ENCODE results near the gene RPS15. TPM values are rescaled to one million over a fixed set of nuclear protein-coding genes. Genes with fewer than 3 reads are reported as not detected.
A peak's percentile ranks its signal among the peaks of the same experiment; 100 is the strongest.

RPS15 gene
- total and polyA plus RNA-seq, 10 of the 15 experiments (the other 5 are each of a cell fraction or from before 2014, with no cell fraction given) = 559 to 3,158 (median 1,413) TPM

- no TSS peak for BruUV-seq (replicated peaks)
- Histone ChIP-seq H3K79me2 (ENCODE audit: control insufficient read depth, insufficient read depth, low read length) (peaks cover 30% of the 10 kb centered on the region), H3K36me3 (ENCODE audit: control insufficient read depth in 2 of 2, insufficient read depth in 2 of 2, low read length in 1 of 2) (peaks cover 15 to 23% of the 10 kb centered on the region in 2 experiments), H2AFZ (ENCODE audit: control insufficient read depth, low read depth, low read length) (no peak overlapping the region), H3K27ac (ENCODE audit: control insufficient read depth, insufficient read depth) (no peak overlapping the region), H3K9ac (ENCODE audit: control insufficient read depth, insufficient read depth, low read length) (no peak overlapping the region), H3K4me3 (no peak overlapping the region), H3K27me3 (replicated peaks in 1 of 2; ENCODE audit: control insufficient read depth in 2 of 2, insufficient read depth in 2 of 2, low read length in 1 of 2) (peaks cover 0 to 2% of the 10 kb centered on the region in 2 experiments; a peak in 3 of 4 replicates), H4K20me1 (ENCODE audit: control insufficient read depth, insufficient read depth) (no peaks in the 10 kb centered on the region; the same call in 1 of the 2 replicates), H3K4me1 (ENCODE audit: control insufficient read depth, insufficient read depth, low read length) (peaks cover 15% of the 10 kb centered on the region), H3K4me2 (ENCODE audit: control insufficient read depth, insufficient read depth) (no peak overlapping the region), H3K9me3 (replicated peaks; ENCODE audit: control insufficient read depth, insufficient read depth, low read length) (no peaks in the 10 kb centered on the region)
- TF ChIP-seq POLR2A (IDR thresholded peaks at IDR 0.05; ENCODE audit: low read depth, low read length) (peak; percentile 46; the same call in 1 of the 2 replicates), BACH1 (IDR thresholded peaks at IDR 0.05; ENCODE audit: borderline replicate concordance) (0 out of 2 replicates have a peak, but pooled peaks have one; percentile 21), POLR2AphosphoS5 (IDR thresholded peaks at IDR 0.05; ENCODE audit: low read length) (no peak; the same call in 1 of the 2 replicates)
- ATAC-seq = no peak
- CTCF ChIA-PET = no interaction called here
- POLR2A ChIA-PET = no interaction called here
- SMC1A ChIA-PET (ENCODE audit: uncharacterized antibody, unreplicated experiment) = no interaction called here
- intact Hi-C loops (cut with micrococcal nuclease; ENCODE audit: unreplicated experiment) = no loop called here
- in situ Hi-C loops (cut with MboI) = no loop called here
- 82% methylated on average over 25 of the region's 25 CpGs for WGBS (ENCODE audit: insufficient coverage, insufficient replicate concordance, low lambda C conversion rate, missing lambda C conversion rate)
- FAIRE-seq = no peak
- DNase-seq (ENCODE audit: low read depth, low spot score) = no peak
- RAD21 ChIA-PET (ENCODE audit: unreplicated experiment) = no interaction called here
Measured at GRCh38 chr19:1441677-1442438, 3.7 kb downstream of the RPS15 start.

- Histone ChIP-seq H3K4me1 (ENCODE audit: control insufficient read depth, insufficient read depth, low read length) (peaks cover 7% of the 10 kb centered on the region), H4K20me1 (ENCODE audit: control insufficient read depth, insufficient read depth) (no peaks in the 10 kb centered on the region), H3K27me3 (replicated peaks in 1 of 2; ENCODE audit: control insufficient read depth in 2 of 2, insufficient read depth in 2 of 2, low read length in 1 of 2) (peaks cover 4 to 9% of the 10 kb centered on the region in 2 experiments; a peak in 3 of 4 replicates), H2AFZ (ENCODE audit: control insufficient read depth, low read depth, low read length) (peak overlapping the region; percentile 41), H3K4me2 (ENCODE audit: control insufficient read depth, insufficient read depth) (peak overlapping the region; percentile 86), H3K9me3 (replicated peaks; ENCODE audit: control insufficient read depth, insufficient read depth, low read length) (no peaks in the 10 kb centered on the region), H3K9ac (ENCODE audit: control insufficient read depth, insufficient read depth, low read length) (peak overlapping the region; percentile 44; the same call in 1 of the 2 replicates), H3K4me3 (peak overlapping the region; percentile 47), H3K79me2 (ENCODE audit: control insufficient read depth, insufficient read depth, low read length) (peaks cover 9% of the 10 kb centered on the region), H3K27ac (ENCODE audit: control insufficient read depth, insufficient read depth) (no peak overlapping the region), H3K36me3 (ENCODE audit: control insufficient read depth in 2 of 2, insufficient read depth in 2 of 2, low read length in 1 of 2) (peaks cover 14 to 16% of the 10 kb centered on the region in 2 experiments)
- DNase-seq (ENCODE audit: low read depth, low spot score) = no peak
- ChIA-PET POLR2A (no interaction called here), RAD21 (ENCODE audit: unreplicated experiment) (no interaction called here), CTCF (interaction anchor here (0.7 to 2.5 kb wide), 5 partner anchors 13 to 201 kb away, joined by 3 to 11 read pairs (median 4); no protein-coding TSS in a partner anchor), SMC1A (ENCODE audit: uncharacterized antibody, unreplicated experiment) (interaction anchor here (1.2 kb wide), 1 partner anchor 321 kb away, joined by 3 read pairs; no protein-coding TSS in a partner anchor)
- intact Hi-C loops (cut with micrococcal nuclease; ENCODE audit: unreplicated experiment) = no loop called here
- FAIRE-seq = no peak
- WGBS (ENCODE audit: insufficient coverage, insufficient replicate concordance, low lambda C conversion rate, missing lambda C conversion rate) = 2% methylated on average over 48 of the region's 70 CpGs
- in situ Hi-C loops (cut with MboI) = no loop called here
- BruUV-seq (replicated peaks) = no TSS peak
- peak; percentile 94 for ATAC-seq
- TF ChIP-seq ZBED1 (IDR thresholded peaks at IDR 0.05; ENCODE audit: borderline replicate concordance) (no peak), MYB (IDR thresholded peaks at IDR 0.05; ENCODE audit: borderline replicate concordance, low read depth, low read length) (no peak), SMAD5 (IDR thresholded peaks at IDR 0.05; ENCODE audit: low read depth) (no peak), NR2F1 (conservative IDR thresholded peaks at IDR 0.05) (peak; percentile 55), ELK1 (IDR thresholded peaks at IDR 0.05; ENCODE audit: low read depth, low read length) (peak; percentile 56; the same call in 1 of the 2 replicates), REST (IDR thresholded peaks at IDR 0.05; ENCODE audit: low read depth, low read length) (0 out of 2 replicates have a peak, but pooled peaks have one; percentile 27)
Measured at GRCh38 chr19:1445185-1445931, 7.2 kb downstream of the RPS15 start.
